CD14-positive monocyte (primary cell): ENCODE results near the gene MARCHF7. TPM values are rescaled to one million over a fixed set of nuclear protein-coding genes. Genes with fewer than 3 reads are reported as not detected.

Experiments
- DNase-seq, 3 donors: peaks; one replicate each; pipeline ENCODE4 v3.0.0-alpha.2; 2011 to 2022
- H2AFZ ChIP-seq: 2 replicates; pipeline ENCODE4 v1.6.0; 2012; ENCODE audit warnings: mild to moderate bottlenecking, low read depth, low read length, inconsistent platforms; ENCODE audit not compliant: insufficient read depth, poor library complexity, severe bottlenecking
- H3K27ac ChIP-seq, 2 donors: 1 replicate in 1 of 2; 2 replicates in 1 of 2; pipeline ENCODE4 v1.5.1; 2012 to 2013; ENCODE audit warnings: low read length in 2 of 2, control low read depth in 1 of 2, inconsistent platforms in 1 of 2, low read depth in 1 of 2, mild to moderate bottlenecking in 1 of 2
- H3K27me3 ChIP-seq, 2 donors: one replicate each; pipeline versions ENCODE4 v1.6.0 to v1.6.1; 2011 to 2013; ENCODE audit warnings: low read length in 2 of 2; ENCODE audit not compliant: control insufficient read depth in 2 of 2, insufficient read depth in 2 of 2
- H3K36me3 ChIP-seq, 2 donors: replicated peaks in 1 of 2; 1 replicate in 1 of 2; 2 replicates in 1 of 2; pipeline versions ENCODE4 v1.5.1 to v1.6.1; 2012 to 2013; ENCODE audit warnings: low read length in 2 of 2, control low read depth in 1 of 2, inconsistent platforms in 1 of 2, mild to moderate bottlenecking in 1 of 2; ENCODE audit not compliant: insufficient read depth in 2 of 2, control insufficient read depth in 1 of 2
- H3K4me1 ChIP-seq, 2 donors: 1 replicate in 1 of 2; 2 replicates in 1 of 2; pipeline versions ENCODE4 v1.5.1 to v1.6.1; 2012 to 2013; ENCODE audit warnings: low read length in 2 of 2, control low read depth in 1 of 2, inconsistent platforms in 1 of 2, mild to moderate bottlenecking in 1 of 2, moderate library complexity in 1 of 2; ENCODE audit not compliant: insufficient read depth in 2 of 2, control insufficient read depth in 1 of 2
- H3K4me2 ChIP-seq: replicated peaks from 2 replicates; pipeline ENCODE3; 2012; ENCODE audit warnings: low read length, moderate library complexity, mild to moderate bottlenecking; ENCODE audit not compliant: poor library complexity, severe bottlenecking; ENCODE audit errors: extremely low read depth
- H3K4me3 ChIP-seq, 3 experiments: fragments of 200-600 bp in 1 of 3; sonication (generic) in 1 of 3; replicated peaks in 1 of 3; 1 replicate in 2 of 3; 2 replicates in 1 of 3; pipeline ENCODE4 v1.5.1; 2011 to 2013; ENCODE audit warnings: low read length in 3 of 3, mild to moderate bottlenecking in 3 of 3, control low read depth in 2 of 3, low read depth in 2 of 3, inconsistent platforms in 1 of 3, moderate library complexity in 1 of 3
- H3K79me2 ChIP-seq: 2 replicates; pipeline ENCODE4 v1.6.0; 2012; ENCODE audit warnings: mild to moderate bottlenecking, control low read depth, inconsistent platforms, low read length, moderate library complexity; ENCODE audit not compliant: insufficient read depth
- H3K9ac ChIP-seq: 2 replicates; pipeline ENCODE4 v1.6.0; 2017; ENCODE audit warnings: low read length, mild to moderate bottlenecking; ENCODE audit not compliant: insufficient read depth, poor library complexity, severe bottlenecking
- H3K9me3 ChIP-seq, 2 donors: replicated peaks in 1 of 2; 1 replicate in 1 of 2; 2 replicates in 1 of 2; pipeline versions ENCODE4 v1.5.1 to v1.6.1; 2012 to 2013; ENCODE audit warnings: low read length in 2 of 2, control low read depth in 1 of 2; ENCODE audit not compliant: control insufficient read depth in 1 of 2, insufficient read depth in 1 of 2
- H4K20me1 ChIP-seq: 2 replicates; pipeline ENCODE4 v1.6.0; 2012; ENCODE audit warnings: mild to moderate bottlenecking, low read length, control low read depth, moderate library complexity; ENCODE audit not compliant: insufficient read depth
- H3K27ac Mint-ChIP-seq, 7 donors: one replicate each; pipeline ENCODE4 v1.8.0; 2020; ENCODE audit warnings: mild to moderate bottlenecking in 7 of 7, mixed read lengths in 7 of 7, moderate library complexity in 6 of 7, inconsistent platforms in 2 of 7
- H3K27me3 Mint-ChIP-seq, 3 donors: one replicate each; pipeline ENCODE4 v1.8.0; 2021 to 2022; ENCODE audit warnings: low read depth in 3 of 3, mild to moderate bottlenecking in 3 of 3, mixed read lengths in 3 of 3, moderate library complexity in 3 of 3, inconsistent platforms in 1 of 3
- H3K36me3 Mint-ChIP-seq, 2 donors: one replicate each; pipeline ENCODE4 v1.8.0; 2020; ENCODE audit warnings: mixed read lengths in 2 of 2, inconsistent platforms in 1 of 2, mild to moderate bottlenecking in 1 of 2
- H3K4me1 Mint-ChIP-seq: one replicate; pipeline ENCODE4 v1.8.0; 2020; ENCODE audit warnings: mild to moderate bottlenecking, mixed read lengths
- H3K4me3 Mint-ChIP-seq, 2 donors: one replicate each; pipeline ENCODE4 v1.8.0; 2020; ENCODE audit warnings: mild to moderate bottlenecking in 2 of 2, mixed read lengths in 2 of 2, moderate library complexity in 1 of 2
- H3K9me3 Mint-ChIP-seq, 7 donors: one replicate each; pipeline ENCODE4 v1.8.0; 2020 to 2022; ENCODE audit warnings: mixed read lengths in 7 of 7, mild to moderate bottlenecking in 6 of 7, moderate library complexity in 6 of 7, inconsistent platforms in 2 of 7
- CTCF ChIP-seq: fragments of 200-600 bp; IDR thresholded peaks from one replicate; pipeline ENCODE4 v1.8.0; 2022; ENCODE audit warnings: antibody characterized with exemption, mild to moderate bottlenecking
- WGBS: methylation state at CpG from one replicate; pipeline ENCODE4 v1.1.5; 2013; ENCODE audit warnings: missing lambda C conversion rate; ENCODE audit not compliant: insufficient coverage; 5-methylcytosine and 5-hydroxymethylcytosine counted together
- intact Hi-C, 2 donors: fragments of 100-400 bp; cut with micrococcal nuclease; formaldehyde crosslinking; loops; one replicate each; pipeline versions ENCODE4 v1.15.0 to v1.15.1; 2023
- polyA plus RNA-seq, 3 donors: library from polyadenylated mRNA; depleted of rRNA in 1 of 3; unstranded in 2 of 3; stranded (reverse) in 1 of 3; fragments of 300-500 nt in 2 of 3; fragments of >200 nt in 1 of 3; fragmentation: Illumina TruSeq in 2 of 3; gene quantifications; 1 replicate in 2 of 3; 2 replicates in 1 of 3; pipeline ENCODE4 v1.2.3, GENCODE V29; 2012 to 2021

MARCHF7 gene
- polyA plus RNA-seq, 3 donors, result 46.7 to 124 (median 102) TPM

DNA sequence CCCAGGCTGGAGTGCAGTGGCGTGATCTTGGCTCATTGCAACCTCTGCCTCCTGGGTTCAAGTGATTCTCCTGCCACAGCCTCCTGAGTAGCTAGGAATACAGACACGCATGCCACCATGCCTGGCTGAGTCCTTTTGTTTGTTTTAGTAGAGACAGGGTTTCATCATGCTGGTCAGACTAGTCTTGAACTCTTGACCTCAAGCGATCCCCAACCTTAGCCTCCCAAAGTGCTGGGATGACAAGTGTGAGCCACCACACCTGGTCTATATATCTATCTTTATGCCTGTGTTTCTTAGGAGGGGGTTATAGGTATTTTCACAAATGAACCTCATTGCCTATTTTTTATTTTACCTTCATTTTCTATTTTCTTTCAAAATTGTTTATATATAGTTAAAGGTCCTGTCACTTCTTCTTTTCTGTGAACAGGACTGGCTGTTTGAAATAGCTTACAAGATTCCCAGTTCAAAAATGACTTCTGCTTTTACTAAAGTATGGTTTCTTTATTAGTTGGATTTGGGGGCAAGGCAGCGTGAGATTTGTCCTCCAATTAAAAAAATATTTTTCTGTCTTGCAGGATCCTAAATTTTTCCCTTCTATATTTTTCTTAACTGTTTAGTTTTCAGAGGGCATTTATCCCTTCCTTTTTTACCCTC, 16.4 kb upstream of the MARCHF7 start:
- Mint-ChIP-seq H3K36me3 (peaks cover 0 to 3% of the 10 kb centered on the region in 2 donors), H3K27me3 (peaks cover 0 to 2% (median 0%) of the 10 kb centered on the region in 3 donors), H3K27ac (peak overlapping the region; percentile 86 to 97 (median 96)), H3K4me3 (peak overlapping the region; percentile 78 to 91), H3K4me1 (peaks cover 19% of the 10 kb centered on the region), H3K9me3 (peaks cover 0 to 1% (median 0%) of the 10 kb centered on the region in 7 donors)
- Histone ChIP-seq H3K4me1 (peaks cover 14 to 17% of the 10 kb centered on the region in 2 donors), H3K36me3 (peaks cover 0 to 6% of the 10 kb centered on the region in 2 donors), H4K20me1 (no peaks in the 10 kb centered on the region), H3K4me2 (peak overlapping the region; percentile 71), H3K27ac (peak overlapping the region; percentile 62 to 75), H3K4me3 (peak overlapping the region; percentile 28 to 74 (median 59)), H3K27me3 (no peaks in the 10 kb centered on the region), H3K9me3 (no peaks in the 10 kb centered on the region), H2AFZ (peak overlapping the region; percentile 58), H3K79me2 (no peaks in the 10 kb centered on the region), H3K9ac (peak overlapping the region; percentile 16)
- peak; percentile 48 to 64 (median 50) for DNase-seq
- intact Hi-C loops, result no loop called here
- no peak for TF ChIP-seq CTCF
- no CpG with 5 or more reads among the region's 4 CpGs for WGBS

- WGBS, result 100% methylated on average over 2 of the region's 5 CpGs
- Mint-ChIP-seq H3K9me3 (no peaks in the 10 kb centered on the region), H3K27ac (no peak overlapping the region), H3K27me3 (no peaks in the 10 kb centered on the region), H3K36me3 (peaks cover 7 to 12% of the 10 kb centered on the region in 2 donors), H3K4me1 (peaks cover 3% of the 10 kb centered on the region), H3K4me3 (no peak overlapping the region)
- Histone ChIP-seq H3K4me1 (no peaks in the 10 kb centered on the region), H3K36me3 (peaks cover 0 to 12% of the 10 kb centered on the region in 2 donors), H3K9ac (no peak overlapping the region), H3K79me2 (no peaks in the 10 kb centered on the region), H4K20me1 (no peaks in the 10 kb centered on the region), H3K9me3 (no peaks in the 10 kb centered on the region), H3K27me3 (no peaks in the 10 kb centered on the region), H3K4me3 (no peak overlapping the region), H2AFZ (no peak overlapping the region), H3K4me2 (no peak overlapping the region), H3K27ac (no peak overlapping the region)
- intact Hi-C loops, result no loop called here
- TF ChIP-seq CTCF, result no peak
- no peak for DNase-seq
Observed at GRCh38 chr2:159703491-159703890, 8.8 kb upstream of the MARCHF7 start.
